NB4 (cell line): ENCODE data around the gene CAP2.

ENCODE experiments used
- POLR2A ChIP-seq: IDR thresholded peaks from 2 replicates; pipeline ENCODE4 v1.6.1; 2011; ENCODE audit warnings: mild to moderate bottlenecking; ENCODE audit not compliant: insufficient read length; ENCODE audit errors: extremely low read depth
- TF ChIP-seq, protein P1 (sequence below): IDR thresholded peaks from 2 replicates; pipeline ENCODE4 v1.6.1; 2011; ENCODE audit warnings: low read depth, low read length

DNA sequence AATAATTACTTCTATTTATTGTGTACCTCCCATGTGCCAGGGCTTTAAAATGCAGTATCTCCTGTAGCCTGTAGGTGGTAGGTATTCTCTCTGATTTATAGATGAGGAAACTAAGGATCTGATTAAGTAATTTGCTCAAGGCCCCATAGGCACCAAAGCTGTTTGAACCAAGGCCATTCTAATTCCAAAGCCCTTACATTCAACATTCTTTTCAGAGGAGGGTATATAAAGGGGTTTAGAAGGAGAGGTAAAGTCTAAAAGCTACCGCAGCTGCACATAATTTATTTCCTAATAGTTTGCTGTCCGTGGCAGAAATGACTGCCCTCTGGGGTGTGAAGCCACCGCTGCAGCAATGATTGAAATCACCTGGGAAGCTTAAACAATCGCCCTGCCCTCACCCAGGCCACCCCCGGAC lies 111.7 kb downstream of the CAP2 start:
- TF ChIP-seq, protein P1, sequence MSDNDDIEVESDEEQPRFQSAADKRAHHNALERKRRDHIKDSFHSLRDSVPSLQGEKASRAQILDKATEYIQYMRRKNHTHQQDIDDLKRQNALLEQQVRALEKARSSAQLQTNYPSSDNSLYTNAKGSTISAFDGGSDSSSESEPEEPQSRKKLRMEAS = no peak
- no peak for TF ChIP-seq POLR2A
